SK-N-SH (cell line): Measurements from ENCODE around the gene SPINK1.
"Not testable (repeated sequence)": the region's sequence is repeated elsewhere in the genome, so short reads cannot be mapped to it uniquely, and the experiment has no call there.

ENCODE experiments used
- CTCF ChIP-seq: fragments of 200-600 bp; sonication (generic); IDR thresholded peaks from 2 replicates; pipeline ENCODE4 v1.6.1; 2017; ENCODE audit warnings: antibody characterized with exemption, mild to moderate bottlenecking, moderate library complexity
- GABPA ChIP-seq: IDR thresholded peaks from 2 replicates; pipeline ENCODE4 v1.4.0; 2012; ENCODE audit warnings: low read depth, mild to moderate bottlenecking
- GATA2 ChIP-seq: sonication (generic); formaldehyde crosslinking; IDR thresholded peaks from 2 replicates; pipeline ENCODE4 v1.5.0; 2020; ENCODE audit warnings: mild to moderate bottlenecking, missing genetic modification reagents
- JUND ChIP-seq: IDR thresholded peaks from 2 replicates; pipeline ENCODE4 v1.4.0; 2012
- MXI1 ChIP-seq: IDR thresholded peaks from 2 replicates; pipeline ENCODE4 v1.6.1; 2012; ENCODE audit warnings: mild to moderate bottlenecking, low read depth, low read length, improper control_type of control experiment
- NFIC ChIP-seq: IDR thresholded peaks from 2 replicates; pipeline ENCODE4 v1.4.0; 2012; ENCODE audit warnings: borderline replicate concordance
- PBX3 ChIP-seq: IDR thresholded peaks from 2 replicates; pipeline ENCODE4; 2012
- RFX5 ChIP-seq: IDR thresholded peaks from 2 replicates; pipeline ENCODE4 v1.6.1; 2012; ENCODE audit warnings: mild to moderate bottlenecking, improper control_type of control experiment, low read length
- TCF12 ChIP-seq: IDR thresholded peaks from 2 replicates; pipeline ENCODE4 v1.4.0; 2012
- ZBTB33 ChIP-seq: IDR thresholded peaks from 2 replicates; pipeline ENCODE4 v1.4.0; 2012; ENCODE audit warnings: low read depth, borderline replicate concordance

- not testable (repeated sequence) for TF ChIP-seq GABPA, CTCF, JUND, GATA2, NFIC, PBX3, ZBTB33, RFX5, MXI1, TCF12
These were observed 38.4 kb upstream of the SPINK1 start for GRCh38 chr5:147869892-147870291.
